Skin of body (tissue), 2 donors: ENCODE data around the gene NRIP1. TPM values are rescaled to one million over a fixed set of nuclear protein-coding genes. Genes with fewer than 3 reads are reported as not detected.

Experiments
- DNase-seq: peaks from one replicate; lab custom pipeline; 2025; lab: John Stamatoyannopoulos, UW
- total RNA-seq: library from RNA; depleted of rRNA; stranded (reverse); fragments of >200 nt; gene quantifications from one replicate; pipeline ENCODE4 v1.2.3, GENCODE V29; 2014

NRIP1 gene
- total RNA-seq, 1 donor from 2014 or later: 41.2 TPM

DNA sequence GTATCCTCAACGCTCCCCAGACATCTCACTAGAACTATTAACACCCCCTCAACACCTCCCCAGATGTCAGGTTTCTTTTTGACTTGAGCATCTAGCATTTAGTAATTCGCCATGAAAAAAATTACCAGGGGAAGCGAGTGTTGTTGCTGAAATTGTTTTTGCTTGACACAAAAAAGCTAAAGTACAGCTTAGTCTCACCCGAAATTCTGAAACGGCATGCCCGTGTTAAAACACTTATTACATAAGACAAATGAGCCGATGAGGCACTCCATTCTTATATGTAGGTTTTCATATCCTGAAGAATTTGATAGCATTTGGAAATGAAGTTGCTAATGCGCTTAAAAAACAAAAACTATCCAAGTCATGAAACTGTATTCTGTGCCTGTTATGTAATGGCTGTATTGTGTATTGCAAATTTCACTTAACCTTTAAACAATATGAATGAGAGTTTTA lies 1.3 kb upstream of the NRIP1 start:
- peak; percentile 80 for DNase-seq

GRCh38 chr21:15065392-15066122 lies 757 bp upstream of the NRIP1 start:
- DNase-seq: peak; percentile 80

GRCh38 chr21:15063814-15064575 lies 805 bp downstream of the NRIP1 start:
- DNase-seq: peak; percentile 22

DNA sequence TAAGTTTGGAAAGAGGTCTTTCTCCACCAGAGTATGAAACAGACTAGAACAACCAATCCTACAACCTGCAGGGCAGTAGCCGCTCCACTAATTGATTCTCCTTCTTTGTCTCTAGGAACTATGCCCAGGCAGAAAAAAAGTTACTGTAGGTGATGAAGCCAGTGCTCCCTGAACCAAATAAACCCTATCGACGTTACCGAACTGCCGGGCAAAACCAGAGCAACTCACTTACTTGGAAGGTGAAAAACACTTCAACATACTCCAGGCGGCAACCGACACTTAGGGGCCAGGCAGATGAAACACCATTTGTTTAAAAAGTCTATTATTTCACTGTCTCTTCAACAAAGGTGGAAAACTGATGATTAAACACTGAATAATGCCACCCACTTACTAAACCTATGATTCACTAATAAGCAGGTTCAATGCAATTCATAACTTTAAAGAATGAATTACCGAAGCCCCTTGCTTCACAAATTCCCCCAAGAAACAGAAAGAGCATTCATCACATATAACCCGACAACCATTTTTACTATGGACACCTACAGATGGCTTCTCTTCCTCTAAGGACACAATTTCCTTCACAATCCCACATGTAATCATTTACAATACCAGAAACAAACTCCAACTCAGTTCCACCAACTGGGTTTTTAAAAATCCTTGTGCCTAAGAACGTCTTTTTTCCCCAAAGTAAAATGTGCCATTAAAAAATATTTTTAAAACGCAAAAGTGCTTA lies 1.6 kb downstream of the NRIP1 start:
- DNase-seq: no peak

- peak; percentile 35 for DNase-seq
Measured at GRCh38 chr21:15062606-15062965, 2.2 kb downstream of the NRIP1 start.

GRCh38 chr21:15061747-15062605 lies 2.8 kb downstream of the NRIP1 start:
- DNase-seq: no peak

- DNase-seq: no peak
Measured at GRCh38 chr21:15061279-15061678, 3.5 kb downstream of the NRIP1 start.

- DNase-seq: no peak
Measured at GRCh38 chr21:15060543-15061175, 4.1 kb downstream of the NRIP1 start.

DNA sequence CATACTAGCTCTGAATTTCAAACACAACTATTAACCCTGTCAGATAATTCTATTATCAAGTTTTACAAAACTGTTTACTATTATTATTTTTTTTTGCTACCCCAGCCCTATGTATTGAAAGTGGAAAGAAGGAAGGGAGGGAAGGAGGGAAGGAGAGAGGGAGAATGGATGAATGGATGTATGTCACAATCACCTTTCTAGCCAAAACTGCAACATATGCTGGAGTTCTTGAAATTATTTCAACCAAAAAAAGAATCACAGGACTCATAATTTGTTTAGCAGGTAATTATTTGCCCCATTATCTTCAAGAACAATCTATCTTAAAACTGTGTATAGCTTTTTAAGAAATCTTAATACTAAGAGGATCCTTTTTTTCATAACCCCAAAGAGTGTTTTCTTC lies 5.4 kb downstream of the NRIP1 start:
- no peak for DNase-seq

GRCh38 chr21:15058854-15059263 lies 5.9 kb downstream of the NRIP1 start:
- no peak for DNase-seq

DNA sequence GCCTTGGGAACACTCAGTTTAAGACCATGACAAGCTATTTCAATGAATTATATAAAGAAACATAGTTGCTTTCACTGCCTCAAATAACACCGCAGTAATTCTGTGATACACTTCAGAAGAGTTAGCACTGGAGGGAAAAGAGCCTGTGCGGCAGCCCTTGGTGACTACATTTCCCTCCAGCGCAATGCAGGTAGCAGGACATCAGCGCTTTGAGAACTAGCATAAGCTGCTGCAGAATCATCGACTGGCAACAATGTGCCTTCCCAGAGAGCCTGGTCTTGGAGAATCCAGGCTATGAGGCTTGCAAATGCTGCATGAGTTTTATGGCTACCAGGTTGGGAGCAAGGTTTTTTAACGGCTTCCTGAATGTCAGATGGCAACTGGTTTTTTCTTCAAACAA lies 7.5 kb downstream of the NRIP1 start:
- DNase-seq: no peak

GRCh38 chr21:15054606-15055239 lies 10.1 kb downstream of the NRIP1 start:
- DNase-seq: no peak

GRCh38 chr21:15054089-15054488 lies 10.7 kb downstream of the NRIP1 start:
- DNase-seq: no peak

- no peak for DNase-seq
Measured at GRCh38 chr21:15053500-15053899, 11.3 kb downstream of the NRIP1 start.

GRCh38 chr21:15052459-15052763 lies 12.4 kb downstream of the NRIP1 start:
- DNase-seq: no peak

DNA sequence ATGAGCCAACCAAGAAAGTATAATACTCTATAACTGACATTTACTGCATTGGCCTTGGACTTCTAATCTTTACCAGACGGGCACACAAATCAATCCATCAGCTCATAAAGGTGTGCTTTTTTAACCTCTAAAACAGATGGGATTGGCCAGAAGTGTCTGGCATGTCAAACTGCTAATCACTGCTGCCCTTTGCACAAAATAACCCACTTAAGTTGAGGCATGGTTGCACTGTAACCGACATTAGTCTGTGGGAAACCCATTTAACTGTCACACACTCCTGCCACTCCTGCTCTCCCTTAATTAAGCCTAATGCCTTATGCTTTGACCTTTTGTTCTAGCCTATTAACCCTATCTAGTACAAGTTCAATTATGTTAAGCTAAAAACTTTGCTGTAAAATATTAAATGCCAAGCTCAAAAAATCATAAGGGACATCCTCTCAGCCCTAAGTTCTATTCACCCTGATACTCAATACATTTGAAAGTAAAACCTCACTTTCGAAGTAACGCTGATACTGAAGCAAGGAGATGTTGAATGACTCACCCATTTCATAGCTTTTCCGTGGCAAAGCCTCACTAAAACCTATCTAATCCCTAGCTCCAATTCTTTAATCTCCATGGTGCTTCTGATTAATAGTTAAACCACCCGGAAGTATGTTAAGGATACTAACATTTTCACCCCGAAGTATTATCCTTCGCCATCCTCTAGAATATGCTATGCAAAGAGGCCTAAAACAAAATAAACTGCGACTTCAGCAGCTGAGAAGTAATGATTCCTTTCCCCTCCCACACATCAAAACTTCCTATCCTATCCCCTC lies 12.9 kb downstream of the NRIP1 start:
- DNase-seq: no peak

GRCh38 chr21:15050568-15051377 lies 14.0 kb downstream of the NRIP1 start:
- no peak for DNase-seq

DNA sequence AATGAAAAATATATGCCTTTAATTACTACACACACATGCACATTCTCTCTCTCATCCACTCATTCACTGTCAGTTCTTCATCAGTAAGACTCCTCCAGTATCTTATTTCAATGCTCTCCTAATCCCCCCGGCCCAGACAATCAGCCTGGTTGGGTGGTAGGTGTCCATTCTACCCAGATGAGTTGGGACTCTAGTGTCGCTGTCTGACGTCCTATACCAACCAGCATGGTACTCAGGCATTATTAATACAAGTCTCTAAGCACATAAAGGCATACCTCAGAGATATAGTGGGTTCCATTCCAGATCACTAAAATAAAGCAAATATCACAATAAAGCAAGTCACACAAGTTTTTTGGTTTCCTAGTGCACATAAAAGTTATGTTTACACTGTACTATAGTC lies 19.8 kb downstream of the NRIP1 start:
- DNase-seq: no peak

DNA sequence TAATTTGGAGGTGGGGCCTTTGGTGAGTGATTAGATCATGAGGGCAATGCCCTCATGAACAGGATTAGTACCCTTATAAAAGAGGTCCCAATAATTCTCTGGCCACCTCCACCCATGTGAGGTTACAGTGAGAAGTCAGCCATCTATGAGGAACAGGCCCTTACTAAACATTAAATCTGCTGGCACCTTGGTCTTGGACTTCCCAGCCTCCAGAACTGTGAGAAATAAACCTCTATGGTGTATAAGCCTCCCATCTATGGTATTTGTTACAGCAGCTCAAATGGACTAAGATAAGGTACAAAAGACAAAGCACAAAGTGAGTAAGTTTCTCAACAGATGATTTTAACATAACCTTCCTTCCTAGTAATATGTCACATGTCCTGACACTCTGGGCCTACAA lies 22.3 kb downstream of the NRIP1 start:
- DNase-seq: no peak
